GM21526 (cell line): Measurements from ENCODE around the gene CDC37L1.

Experiments
- ATAC-seq: cut with Tn5 transposase; IDR thresholded peaks from one replicate; pipeline ENCODE4 v1.9.1; 2021; ENCODE audit warnings: moderate library complexity; ENCODE audit not compliant: unreplicated experiment, low FRiP score

The CDC37L1 gene

GRCh38 chr9:4667681-4668080 is 11.7 kb upstream of the CDC37L1 start:
- no peak for ATAC-seq

GRCh38 chr9:4668604-4669003 is 10.8 kb upstream of the CDC37L1 start:
- ATAC-seq = no peak

GRCh38 chr9:4669890-4670289 is 9.5 kb upstream of the CDC37L1 start:
- no peak for ATAC-seq

- no peak for ATAC-seq
Measured at GRCh38 chr9:4670591-4670990, 8.8 kb upstream of the CDC37L1 start.

GRCh38 chr9:4671737-4672136 is 7.6 kb upstream of the CDC37L1 start:
- ATAC-seq = no peak

GRCh38 chr9:4674783-4675182 is 4.6 kb upstream of the CDC37L1 start:
- no peak for ATAC-seq

- no peak for ATAC-seq
Measured at GRCh38 chr9:4677392-4677791, 2.0 kb upstream of the CDC37L1 start.

GRCh38 chr9:4678679-4679267 is 596 bp upstream of the CDC37L1 start:
- peak; percentile 21 for ATAC-seq

GRCh38 chr9:4680173-4680525 is 780 bp downstream of the CDC37L1 start:
- peak; percentile 12 for ATAC-seq

- ATAC-seq = no peak
Measured at GRCh38 chr9:4680750-4681149, 1.4 kb downstream of the CDC37L1 start.

- no peak for ATAC-seq
Measured at GRCh38 chr9:4684820-4685219, 5.5 kb downstream of the CDC37L1 start.

- no peak for ATAC-seq
Measured at GRCh38 chr9:4686112-4686511, 6.7 kb downstream of the CDC37L1 start.

- no peak for ATAC-seq
Measured at GRCh38 chr9:4686584-4686983, 7.2 kb downstream of the CDC37L1 start.

- ATAC-seq = no peak
Measured at GRCh38 chr9:4689021-4689420, 9.7 kb downstream of the CDC37L1 start.

- peak; percentile 70 for ATAC-seq
Measured at GRCh38 chr9:4689687-4690104, 10.3 kb downstream of the CDC37L1 start.

GRCh38 chr9:4690144-4690543 is 10.8 kb downstream of the CDC37L1 start:
- peak; percentile 32 for ATAC-seq

- no peak for ATAC-seq
Measured at GRCh38 chr9:4691795-4692194, 12.4 kb downstream of the CDC37L1 start.

GRCh38 chr9:4700091-4700490 is 20.7 kb downstream of the CDC37L1 start:
- no peak for ATAC-seq

- ATAC-seq = no peak
Measured at GRCh38 chr9:4700932-4701331, 21.6 kb downstream of the CDC37L1 start.

GRCh38 chr9:4701526-4701925 is 22.2 kb downstream of the CDC37L1 start:
- no peak for ATAC-seq

GRCh38 chr9:4704129-4704528 is 24.8 kb downstream of the CDC37L1 start:
- no peak for ATAC-seq

GRCh38 chr9:4706021-4706420 is 26.7 kb downstream of the CDC37L1 start:
- ATAC-seq = no peak

- ATAC-seq = no peak
Measured at GRCh38 chr9:4706971-4707622, 27.7 kb downstream of the CDC37L1 start.
